ENCODE data around the gene RNF41. TPM values are rescaled to one million over a fixed set of nuclear protein-coding genes. Genes with fewer than 3 reads are reported as not detected.

The RNF41 gene
- total and polyA plus RNA-seq, 2 of the 13 experiments (the other 11 are each of a cell fraction or from before 2014, with no cell fraction given): 27.1 to 39.4 TPM

GRCh38 chr12:56193025-56193578 is 28.6 kb downstream of the RNF41 start (continued):
- TF ChIP-seq TBX3 (IDR thresholded peaks at IDR 0.05; ENCODE audit: borderline replicate concordance): no peak
- no peak for TF ChIP-seq KDM4B (CRISPR knock-in tag; IDR thresholded peaks at IDR 0.05)
- TF ChIP-seq, protein P1, sequence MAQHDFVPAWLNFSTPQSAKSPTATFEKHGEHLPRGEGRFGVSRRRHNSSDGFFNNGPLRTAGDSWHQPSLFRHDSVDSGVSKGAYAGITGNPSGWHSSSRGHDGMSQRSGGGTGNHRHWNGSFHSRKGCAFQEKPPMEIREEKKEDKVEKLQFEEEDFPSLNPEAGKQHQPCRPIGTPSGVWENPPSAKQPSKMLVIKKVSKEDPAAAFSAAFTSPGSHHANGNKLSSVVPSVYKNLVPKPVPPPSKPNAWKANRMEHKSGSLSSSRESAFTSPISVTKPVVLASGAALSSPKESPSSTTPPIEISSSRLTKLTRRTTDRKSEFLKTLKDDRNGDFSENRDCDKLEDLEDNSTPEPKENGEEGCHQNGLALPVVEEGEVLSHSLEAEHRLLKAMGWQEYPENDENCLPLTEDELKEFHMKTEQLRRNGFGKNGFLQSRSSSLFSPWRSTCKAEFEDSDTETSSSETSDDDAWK (CRISPR knock-in tag; IDR thresholded peaks at IDR 0.05): no peak
- no peak for TF ChIP-seq SRSF4 (IDR thresholded peaks at IDR 0.05; ENCODE audit: low read depth, low read length, poor library complexity, severe bottlenecking)
- peak in 1 of 2 experiments; percentile 36; a peak in 1 of 4 replicates for TF ChIP-seq HMGXB4 (CRISPR knock-in tag; IDR thresholded peaks at IDR 0.05; ENCODE audit: borderline replicate concordance in 1 of 2, low read depth in 1 of 2)
- TF ChIP-seq CBX5 (CRISPR knock-in tag; IDR thresholded peaks at IDR 0.05; ENCODE audit: borderline replicate concordance): no peak
- peak; percentile 88 for TF ChIP-seq YY1 (IDR thresholded peaks at IDR 0.05; ENCODE audit: insufficient read depth, insufficient replicate concordance, low read depth, low read length)
- no peak for TF ChIP-seq SMAD1 (CRISPR knock-in tag; IDR thresholded peaks at IDR 0.05; ENCODE audit: borderline replicate concordance, low read depth)
- no peak for TF ChIP-seq ZNF337 (CRISPR knock-in tag; IDR thresholded peaks at IDR 0.05; ENCODE audit: borderline replicate concordance, low read depth)
- TF ChIP-seq MAFF (IDR thresholded peaks at IDR 0.05; ENCODE audit: low read depth, low read length): no peak
- TF ChIP-seq ZNF12 (CRISPR knock-in tag; IDR thresholded peaks at IDR 0.05): no peak
- no peak for TF ChIP-seq ZBTB38 (CRISPR knock-in tag; IDR thresholded peaks at IDR 0.05)
- TF ChIP-seq, protein P2, sequence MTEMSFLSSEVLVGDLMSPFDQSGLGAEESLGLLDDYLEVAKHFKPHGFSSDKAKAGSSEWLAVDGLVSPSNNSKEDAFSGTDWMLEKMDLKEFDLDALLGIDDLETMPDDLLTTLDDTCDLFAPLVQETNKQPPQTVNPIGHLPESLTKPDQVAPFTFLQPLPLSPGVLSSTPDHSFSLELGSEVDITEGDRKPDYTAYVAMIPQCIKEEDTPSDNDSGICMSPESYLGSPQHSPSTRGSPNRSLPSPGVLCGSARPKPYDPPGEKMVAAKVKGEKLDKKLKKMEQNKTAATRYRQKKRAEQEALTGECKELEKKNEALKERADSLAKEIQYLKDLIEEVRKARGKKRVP (CRISPR knock-in tag; IDR thresholded peaks at IDR 0.05): no peak
- no peak for TF ChIP-seq U2AF1 (optimal IDR thresholded peaks at IDR 0.05; ENCODE audit: low read depth, low read length)
- no peak for TF ChIP-seq TBX2 (CRISPR knock-in tag; IDR thresholded peaks at IDR 0.05; ENCODE audit: borderline replicate concordance)
- TF ChIP-seq HNRNPH1 (optimal IDR thresholded peaks at IDR 0.05; ENCODE audit: low read depth, low read length): no peak
- TF ChIP-seq, protein P3, sequence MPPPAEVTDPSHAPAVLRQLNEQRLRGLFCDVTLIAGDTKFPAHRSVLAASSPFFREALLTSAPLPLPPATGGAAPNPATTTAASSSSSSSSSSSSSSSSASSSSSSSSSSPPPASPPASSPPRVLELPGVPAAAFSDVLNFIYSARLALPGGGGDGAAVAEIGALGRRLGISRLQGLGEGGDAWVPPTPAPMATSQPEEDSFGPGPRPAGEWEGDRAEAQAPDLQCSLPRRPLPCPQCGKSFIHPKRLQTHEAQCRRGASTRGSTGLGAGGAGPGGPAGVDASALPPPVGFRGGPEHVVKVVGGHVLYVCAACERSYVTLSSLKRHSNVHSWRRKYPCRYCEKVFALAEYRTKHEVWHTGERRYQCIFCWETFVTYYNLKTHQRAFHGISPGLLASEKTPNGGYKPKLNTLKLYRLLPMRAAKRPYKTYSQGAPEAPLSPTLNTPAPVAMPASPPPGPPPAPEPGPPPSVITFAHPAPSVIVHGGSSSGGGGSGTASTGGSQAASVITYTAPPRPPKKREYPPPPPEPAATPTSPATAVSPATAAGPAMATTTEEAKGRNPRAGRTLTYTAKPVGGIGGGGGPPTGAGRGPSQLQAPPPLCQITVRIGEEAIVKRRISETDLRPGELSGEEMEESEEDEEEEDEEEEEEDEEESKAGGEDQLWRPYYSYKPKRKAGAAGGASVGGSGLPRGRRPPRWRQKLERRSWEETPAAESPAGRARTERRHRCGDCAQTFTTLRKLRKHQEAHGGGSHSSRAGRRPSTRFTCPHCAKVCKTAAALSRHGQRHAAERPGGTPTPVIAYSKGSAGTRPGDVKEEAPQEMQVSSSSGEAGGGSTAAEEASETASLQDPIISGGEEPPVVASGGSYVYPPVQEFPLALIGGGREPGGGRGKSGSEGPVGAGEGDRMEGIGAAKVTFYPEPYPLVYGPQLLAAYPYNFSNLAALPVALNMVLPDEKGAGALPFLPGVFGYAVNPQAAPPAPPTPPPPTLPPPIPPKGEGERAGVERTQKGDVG (CRISPR knock-in tag; IDR thresholded peaks at IDR 0.05; ENCODE audit: borderline replicate concordance): no peak
- TF ChIP-seq, protein P4, sequence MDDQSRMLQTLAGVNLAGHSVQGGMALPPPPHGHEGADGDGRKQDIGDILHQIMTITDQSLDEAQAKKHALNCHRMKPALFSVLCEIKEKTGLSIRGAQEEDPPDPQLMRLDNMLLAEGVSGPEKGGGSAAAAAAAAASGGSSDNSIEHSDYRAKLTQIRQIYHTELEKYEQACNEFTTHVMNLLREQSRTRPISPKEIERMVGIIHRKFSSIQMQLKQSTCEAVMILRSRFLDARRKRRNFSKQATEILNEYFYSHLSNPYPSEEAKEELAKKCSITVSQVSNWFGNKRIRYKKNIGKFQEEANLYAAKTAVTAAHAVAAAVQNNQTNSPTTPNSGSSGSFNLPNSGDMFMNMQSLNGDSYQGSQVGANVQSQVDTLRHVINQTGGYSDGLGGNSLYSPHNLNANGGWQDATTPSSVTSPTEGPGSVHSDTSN (CRISPR knock-in tag; IDR thresholded peaks at IDR 0.05; ENCODE audit: borderline replicate concordance): no peak
- TF ChIP-seq GABPA (IDR thresholded peaks at IDR 0.05; ENCODE audit: low read depth, low read length): no peak
- TF ChIP-seq GABPA (CRISPR knock-in tag; IDR thresholded peaks at IDR 0.05; ENCODE audit: low read depth): peak; percentile 25; the same call in 1 of the 2 replicates

All from HepG2 (cell line).